Hepatocyte (in vitro differentiated cells): ENCODE results near the gene ZBED4. TPM values are rescaled to one million over a fixed set of nuclear protein-coding genes. Genes with fewer than 3 reads are reported as not detected.

Source experiments
- DNase-seq: peaks from one replicate; pipeline ENCODE4 v3.0.0-alpha.2; 2016; ENCODE audit warnings: low spot score
- H2AFZ ChIP-seq: fragments of 200-600 bp; sonication (generic); 2 replicates; pipeline ENCODE4 v1.6.0; 2016; ENCODE audit warnings: antibody characterized with exemption, mild to moderate bottlenecking
- H3K27ac ChIP-seq: fragments of 200-600 bp; sonication (generic); 2 replicates; pipeline ENCODE4 v1.5.1; 2016; ENCODE audit warnings: mild to moderate bottlenecking
- H3K27me3 ChIP-seq: fragments of 200-600 bp; sonication (generic); 2 replicates; pipeline ENCODE4 v1.6.1; 2016
- H3K36me3 ChIP-seq: fragments of 200-600 bp; sonication (generic); replicated peaks from 2 replicates; pipeline ENCODE4 v1.5.1; 2016; ENCODE audit warnings: low read depth; ENCODE audit not compliant: insufficient read depth
- H3K4me1 ChIP-seq: fragments of 200-600 bp; sonication (generic); 2 replicates; pipeline ENCODE4 v1.5.1; 2016; ENCODE audit warnings: mild to moderate bottlenecking, moderate library complexity; ENCODE audit not compliant: insufficient read depth
- H3K4me2 ChIP-seq: fragments of 200-600 bp; sonication (generic); 2 replicates; pipeline ENCODE4 v1.6.0; 2016
- H3K4me3 ChIP-seq: fragments of 200-600 bp; sonication (generic); 2 replicates; pipeline ENCODE4 v1.5.1; 2016; ENCODE audit warnings: mild to moderate bottlenecking
- H3K79me2 ChIP-seq: fragments of 200-600 bp; sonication (generic); 2 replicates; pipeline ENCODE4 v1.6.0; 2017; ENCODE audit warnings: mild to moderate bottlenecking
- H3K9me2 ChIP-seq: fragments of 200-600 bp; sonication (generic); replicated peaks from 2 replicates; pipeline ENCODE4 v1.6.0; 2017; ENCODE audit warnings: mild to moderate bottlenecking; ENCODE audit not compliant: insufficient read depth
- H3K9me3 ChIP-seq: fragments of 200-600 bp; sonication (generic); 2 replicates; pipeline ENCODE4 v1.5.1; 2016; ENCODE audit warnings: low read depth, mild to moderate bottlenecking
- H4K20me1 ChIP-seq: fragments of 200-600 bp; sonication (generic); 2 replicates; pipeline ENCODE4 v1.6.0; 2016; ENCODE audit warnings: mild to moderate bottlenecking; ENCODE audit not compliant: insufficient read depth, poor library complexity, severe bottlenecking
- EZH2 ChIP-seq: fragments of 200-600 bp; sonication (generic); IDR thresholded peaks from 2 replicates; pipeline ENCODE4 v1.6.1; 2016; ENCODE audit warnings: antibody characterized with exemption, mild to moderate bottlenecking, borderline replicate concordance
- EZH2phosphoT487 ChIP-seq: fragments of 200-600 bp; sonication (generic); IDR thresholded peaks from one replicate; pipeline ENCODE4 v1.6.1; 2018; ENCODE audit warnings: antibody characterized with exemption, mild to moderate bottlenecking, low read depth, moderate library complexity; ENCODE audit not compliant: unreplicated experiment, severe bottlenecking
- WGBS: methylation state at CpG from one replicate; pipeline ENCODE4 v1.1.6; 2016; ENCODE audit warnings: low lambda C conversion rate; ENCODE audit errors: missing lambda C conversion rate; 5-methylcytosine and 5-hydroxymethylcytosine counted together
- polyA plus RNA-seq: library from polyadenylated mRNA; unstranded; fragments of >200 nt; fragmentation: Nextera tagmentation; extraction: Ambion mirVana; gene quantifications from 2 replicates; pipeline ENCODE4 v1.2.1, GENCODE V29; 2016
- total RNA-seq: library from RNA; depleted of rRNA; stranded (reverse); fragments of >200 nt; gene quantifications from 2 replicates; pipeline ENCODE4 v1.2.3, GENCODE V29; 2014
- TF ChIP-seq, protein P1 (sequence below): fragments of 200-600 bp; sonication (generic); IDR thresholded peaks from 2 replicates; pipeline ENCODE4 v1.5.1; 2016; ENCODE audit warnings: antibody characterized with exemption, mild to moderate bottlenecking; ENCODE audit not compliant: poor library complexity

ZBED4 gene
- total and polyA plus RNA-seq, 2 experiments from 2014 or later: 14.9 to 16.3 TPM

DNA sequence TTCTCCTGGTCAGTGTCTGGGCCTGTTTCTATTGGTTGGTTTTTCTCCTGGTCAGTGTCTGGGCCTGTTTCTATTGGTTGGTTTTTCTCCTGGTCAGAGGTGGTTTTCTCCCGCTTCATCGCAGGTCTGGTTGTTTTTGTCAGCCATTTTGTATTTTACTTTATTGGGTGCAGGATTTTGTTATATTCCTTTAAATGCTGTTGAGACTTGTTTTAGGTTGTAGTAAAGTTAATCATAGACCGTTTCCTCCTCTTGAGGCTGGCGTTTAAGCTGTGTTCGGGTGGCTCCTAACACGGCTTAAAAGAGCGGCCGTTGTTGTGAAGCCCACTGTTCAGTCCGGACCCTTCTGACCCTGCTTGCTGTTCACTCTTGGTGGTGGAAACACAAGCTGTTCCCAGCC, 26.2 kb downstream of the ZBED4 start:
- H4K20me1 ChIP-seq: no peaks in the 10 kb centered on the region
- no peak for DNase-seq
- no peak overlapping the region for H3K4me2 ChIP-seq
- H3K27ac ChIP-seq: no peak overlapping the region
- peaks cover 92% of the 10 kb centered on the region for H3K79me2 ChIP-seq
- TF ChIP-seq EZH2: no peak
- TF ChIP-seq, protein P1, sequence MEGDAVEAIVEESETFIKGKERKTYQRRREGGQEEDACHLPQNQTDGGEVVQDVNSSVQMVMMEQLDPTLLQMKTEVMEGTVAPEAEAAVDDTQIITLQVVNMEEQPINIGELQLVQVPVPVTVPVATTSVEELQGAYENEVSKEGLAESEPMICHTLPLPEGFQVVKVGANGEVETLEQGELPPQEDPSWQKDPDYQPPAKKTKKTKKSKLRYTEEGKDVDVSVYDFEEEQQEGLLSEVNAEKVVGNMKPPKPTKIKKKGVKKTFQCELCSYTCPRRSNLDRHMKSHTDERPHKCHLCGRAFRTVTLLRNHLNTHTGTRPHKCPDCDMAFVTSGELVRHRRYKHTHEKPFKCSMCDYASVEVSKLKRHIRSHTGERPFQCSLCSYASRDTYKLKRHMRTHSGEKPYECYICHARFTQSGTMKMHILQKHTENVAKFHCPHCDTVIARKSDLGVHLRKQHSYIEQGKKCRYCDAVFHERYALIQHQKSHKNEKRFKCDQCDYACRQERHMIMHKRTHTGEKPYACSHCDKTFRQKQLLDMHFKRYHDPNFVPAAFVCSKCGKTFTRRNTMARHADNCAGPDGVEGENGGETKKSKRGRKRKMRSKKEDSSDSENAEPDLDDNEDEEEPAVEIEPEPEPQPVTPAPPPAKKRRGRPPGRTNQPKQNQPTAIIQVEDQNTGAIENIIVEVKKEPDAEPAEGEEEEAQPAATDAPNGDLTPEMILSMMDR: no peak
- no peak for TF ChIP-seq EZH2phosphoT487
- no peaks in the 10 kb centered on the region for H3K4me1 ChIP-seq
- no peaks in the 10 kb centered on the region for H3K27me3 ChIP-seq
- H3K4me3 ChIP-seq: no peak overlapping the region
- H2AFZ ChIP-seq: no peak overlapping the region
- H3K36me3 ChIP-seq: no peaks in the 10 kb centered on the region
- no peaks in the 10 kb centered on the region for H3K9me2 ChIP-seq
- 96% methylated on average over 9 of the region's 9 CpGs for WGBS
- no peaks in the 10 kb centered on the region for H3K9me3 ChIP-seq

DNA sequence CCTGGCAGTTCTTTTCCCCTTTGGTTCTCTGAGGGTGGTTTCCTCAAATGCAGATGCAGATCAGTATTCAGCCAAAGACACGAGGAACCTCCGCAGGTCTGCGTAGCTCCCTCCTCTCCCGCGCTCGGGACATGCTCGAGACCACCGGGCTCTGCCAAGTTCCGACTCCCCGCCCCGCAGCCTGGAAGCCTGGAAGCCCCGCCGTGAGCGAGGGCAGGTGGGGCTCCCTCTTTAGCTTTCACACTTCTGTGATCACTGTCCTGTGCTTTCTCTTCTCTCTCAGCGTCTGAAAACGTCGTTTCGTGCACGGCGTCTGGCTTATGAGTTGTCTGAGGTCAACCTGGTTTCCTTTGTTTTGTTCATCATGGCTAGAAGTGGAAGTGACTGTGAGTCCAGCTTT, 26.6 kb downstream of the ZBED4 start:
- Histone ChIP-seq H2AFZ (no peak overlapping the region), H3K36me3 (no peaks in the 10 kb centered on the region), H3K4me3 (no peak overlapping the region), H4K20me1 (no peaks in the 10 kb centered on the region), H3K4me1 (no peaks in the 10 kb centered on the region), H3K9me2 (no peaks in the 10 kb centered on the region), H3K27me3 (no peaks in the 10 kb centered on the region), H3K9me3 (no peaks in the 10 kb centered on the region), H3K79me2 (peaks cover 93% of the 10 kb centered on the region), H3K27ac (no peak overlapping the region), H3K4me2 (no peak overlapping the region)
- 74% methylated on average over 20 of the region's 20 CpGs for WGBS
- TF ChIP-seq EZH2: no peak
- TF ChIP-seq, protein P1: no peak
- no peak for TF ChIP-seq EZH2phosphoT487
- DNase-seq: no peak

GRCh38 chr22:49881856-49882255, 28.2 kb downstream of the ZBED4 start:
- WGBS: 100% methylated on average over 2 of the region's 2 CpGs
- DNase-seq: no peak
- H3K36me3 ChIP-seq: no peaks in the 10 kb centered on the region
- H3K4me3 ChIP-seq: no peak overlapping the region
- no peak overlapping the region for H3K27ac ChIP-seq
- H3K9me2 ChIP-seq: no peaks in the 10 kb centered on the region
- TF ChIP-seq, protein P1: no peak
- TF ChIP-seq EZH2 (no peak), EZH2phosphoT487 (no peak)
- no peaks in the 10 kb centered on the region for H3K9me3 ChIP-seq
- peaks cover 88% of the 10 kb centered on the region for H3K79me2 ChIP-seq
- H3K4me2 ChIP-seq: no peak overlapping the region
- H3K27me3 ChIP-seq: no peaks in the 10 kb centered on the region
- no peak overlapping the region for H2AFZ ChIP-seq
- no peaks in the 10 kb centered on the region for H4K20me1 ChIP-seq
- no peaks in the 10 kb centered on the region for H3K4me1 ChIP-seq

- TF ChIP-seq EZH2phosphoT487 (no peak), EZH2 (no peak)
- TF ChIP-seq, protein P1: no peak
- H3K4me3 ChIP-seq: no peak overlapping the region
- H3K27me3 ChIP-seq: no peaks in the 10 kb centered on the region
- H3K9me3 ChIP-seq: no peaks in the 10 kb centered on the region
- DNase-seq: no peak
- H3K4me2 ChIP-seq: no peak overlapping the region
- H3K36me3 ChIP-seq: no peaks in the 10 kb centered on the region
- no peaks in the 10 kb centered on the region for H3K4me1 ChIP-seq
- no peaks in the 10 kb centered on the region for H3K9me2 ChIP-seq
- no peaks in the 10 kb centered on the region for H4K20me1 ChIP-seq
- peaks cover 86% of the 10 kb centered on the region for H3K79me2 ChIP-seq
- no peak overlapping the region for H2AFZ ChIP-seq
- no peak overlapping the region for H3K27ac ChIP-seq
- 86% methylated on average over 21 of the region's 21 CpGs for WGBS
Measured at GRCh38 chr22:49882519-49883293, 29.1 kb downstream of the ZBED4 start.
